ENCODE results near the gene CRYBG3. TPM values are rescaled to one million over a fixed set of nuclear protein-coding genes. Genes with fewer than 3 reads are reported as not detected.

Gene CRYBG3
- total and polyA plus RNA-seq, 8 donors = 5.7 to 57.6 (median 23.0) TPM

DNA sequence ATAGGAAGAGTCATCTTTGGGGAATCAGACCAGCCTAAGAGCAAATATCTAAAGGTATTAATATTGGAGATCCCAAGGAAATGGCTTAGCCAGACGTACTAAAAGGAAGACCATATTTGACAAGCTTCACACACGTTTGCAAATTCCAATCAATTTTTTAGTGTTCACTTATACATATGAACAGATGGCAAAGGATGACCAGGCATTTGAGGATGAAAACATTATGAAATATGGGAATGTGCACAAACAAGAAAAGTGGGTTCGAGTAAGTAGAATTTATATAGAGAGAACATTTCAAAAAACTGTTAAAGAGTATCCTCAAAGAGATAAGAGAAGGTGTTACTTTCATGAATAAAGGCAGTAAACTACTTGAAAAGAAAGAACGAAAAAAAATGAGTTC is 25.9 kb upstream of the CRYBG3 start:
- TF ChIP-seq POLR2AphosphoS5 (IDR thresholded peaks at IDR 0.05) = no peak
- TF ChIP-seq POLR2A (IDR thresholded peaks at IDR 0.05) = no peak
- no peak for TF ChIP-seq EP300 (IDR thresholded peaks at IDR 0.05)
- TF ChIP-seq, protein P1, sequence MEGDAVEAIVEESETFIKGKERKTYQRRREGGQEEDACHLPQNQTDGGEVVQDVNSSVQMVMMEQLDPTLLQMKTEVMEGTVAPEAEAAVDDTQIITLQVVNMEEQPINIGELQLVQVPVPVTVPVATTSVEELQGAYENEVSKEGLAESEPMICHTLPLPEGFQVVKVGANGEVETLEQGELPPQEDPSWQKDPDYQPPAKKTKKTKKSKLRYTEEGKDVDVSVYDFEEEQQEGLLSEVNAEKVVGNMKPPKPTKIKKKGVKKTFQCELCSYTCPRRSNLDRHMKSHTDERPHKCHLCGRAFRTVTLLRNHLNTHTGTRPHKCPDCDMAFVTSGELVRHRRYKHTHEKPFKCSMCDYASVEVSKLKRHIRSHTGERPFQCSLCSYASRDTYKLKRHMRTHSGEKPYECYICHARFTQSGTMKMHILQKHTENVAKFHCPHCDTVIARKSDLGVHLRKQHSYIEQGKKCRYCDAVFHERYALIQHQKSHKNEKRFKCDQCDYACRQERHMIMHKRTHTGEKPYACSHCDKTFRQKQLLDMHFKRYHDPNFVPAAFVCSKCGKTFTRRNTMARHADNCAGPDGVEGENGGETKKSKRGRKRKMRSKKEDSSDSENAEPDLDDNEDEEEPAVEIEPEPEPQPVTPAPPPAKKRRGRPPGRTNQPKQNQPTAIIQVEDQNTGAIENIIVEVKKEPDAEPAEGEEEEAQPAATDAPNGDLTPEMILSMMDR (IDR thresholded peaks at IDR 0.05) = no peak
- H3K9me3 ChIP-seq = no peaks in the 10 kb centered on the region
- peaks cover 0 to 6% (median 2%) of the 10 kb centered on the region in 4 donors for H3K36me3 ChIP-seq
- no peak overlapping the region for H3K27ac ChIP-seq
- H3K4me1 ChIP-seq = no peaks in the 10 kb centered on the region
- WGBS, 5 donors = 89 to 96% (median 94%) methylated on average over 4 of the region's 4 CpGs
- no peak overlapping the region for H3K4me3 ChIP-seq
- no peak for DNase-seq
- H3K27me3 ChIP-seq = no peaks in the 10 kb centered on the region
- intact Hi-C loops (cut with DNase I; ENCODE audit: low total_unique reads) = no loop called here

DNA sequence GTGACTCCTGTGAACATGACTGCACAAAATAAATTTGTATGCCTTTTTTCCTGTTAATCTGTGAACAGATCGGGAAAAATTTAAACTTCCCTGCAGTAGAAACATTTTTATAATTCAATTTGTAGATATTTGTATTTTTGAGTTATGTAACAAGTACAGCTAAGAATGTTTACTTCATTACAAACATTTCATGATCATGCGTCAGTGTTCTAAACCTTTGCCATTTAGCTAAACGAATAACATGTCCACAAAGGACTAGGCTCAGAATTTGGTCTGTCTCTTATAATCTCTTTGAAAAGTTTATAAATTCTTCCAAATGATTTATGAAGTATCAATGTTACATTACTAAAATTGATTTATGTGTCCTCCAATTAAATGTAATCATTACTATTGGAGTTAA is 17.3 kb upstream of the CRYBG3 start:
- H3K27ac ChIP-seq = peak overlapping the region in 1 of 5 donors; percentile 7
- H3K36me3 ChIP-seq = peaks cover 0 to 3% (median 0%) of the 10 kb centered on the region in 4 donors
- no peaks in the 10 kb centered on the region for H3K27me3 ChIP-seq
- H3K4me1 ChIP-seq = peaks cover 0 to 8% (median 0%) of the 10 kb centered on the region in 4 donors
- no peak for DNase-seq
- no peak for TF ChIP-seq EP300 (IDR thresholded peaks at IDR 0.05)
- TF ChIP-seq POLR2AphosphoS5 (IDR thresholded peaks at IDR 0.05) = no peak
- TF ChIP-seq, protein P1 (IDR thresholded peaks at IDR 0.05) = no peak
- TF ChIP-seq POLR2A (IDR thresholded peaks at IDR 0.05) = no peak
- H3K9me3 ChIP-seq = no peaks in the 10 kb centered on the region
- intact Hi-C loops (cut with DNase I; ENCODE audit: low total_unique reads) = no loop called here
- H3K4me3 ChIP-seq = no peak overlapping the region
- 68 to 81% (median 78%) methylated on average over 3 of the region's 3 CpGs for WGBS, 5 donors

DNA sequence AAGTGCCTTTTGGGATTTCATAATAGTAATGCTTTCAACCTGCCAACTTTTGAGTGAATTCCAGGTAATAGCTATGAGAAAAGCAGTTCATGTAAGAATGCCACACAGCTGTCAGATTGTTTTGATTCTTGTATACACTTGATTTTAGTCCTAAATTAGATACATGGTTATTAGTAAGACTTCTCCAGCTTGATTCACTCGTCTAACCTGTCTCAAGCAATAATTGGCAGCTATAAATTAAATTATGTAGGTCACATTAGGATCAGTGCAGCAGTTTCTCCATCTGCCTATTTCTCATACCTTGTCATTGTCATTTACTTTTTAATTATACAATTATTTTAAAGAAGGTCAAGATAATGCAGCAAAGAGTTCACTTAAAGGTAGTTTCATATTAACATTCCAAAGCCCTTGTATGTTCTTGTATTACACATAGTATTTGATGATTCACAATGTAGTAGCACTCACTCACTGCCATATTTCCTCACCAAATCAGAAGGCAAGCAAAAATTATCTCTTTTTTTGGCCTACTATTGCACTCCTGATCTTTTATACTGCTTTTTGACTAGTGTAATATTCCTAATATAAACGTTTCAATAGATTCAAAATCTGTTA is 10.9 kb upstream of the CRYBG3 start:
- Histone ChIP-seq H3K9me3 (no peaks in the 10 kb centered on the region), H3K4me1 (no peaks in the 10 kb centered on the region), H3K4me3 (no peak overlapping the region), H3K27me3 (no peaks in the 10 kb centered on the region), H3K36me3 (no peaks in the 10 kb centered on the region), H3K27ac (no peak overlapping the region)
- DNase-seq = no peak
- TF ChIP-seq POLR2AphosphoS5 (IDR thresholded peaks at IDR 0.05) (no peak), EP300 (IDR thresholded peaks at IDR 0.05) (no peak), POLR2A (IDR thresholded peaks at IDR 0.05) (no peak)
- TF ChIP-seq, protein P1 (IDR thresholded peaks at IDR 0.05) = no peak
- WGBS, 5 donors = 60 to 77% (median 72%) methylated on average over 2 of the region's 2 CpGs
- intact Hi-C loops (cut with DNase I; ENCODE audit: low total_unique reads) = no loop called here

DNA sequence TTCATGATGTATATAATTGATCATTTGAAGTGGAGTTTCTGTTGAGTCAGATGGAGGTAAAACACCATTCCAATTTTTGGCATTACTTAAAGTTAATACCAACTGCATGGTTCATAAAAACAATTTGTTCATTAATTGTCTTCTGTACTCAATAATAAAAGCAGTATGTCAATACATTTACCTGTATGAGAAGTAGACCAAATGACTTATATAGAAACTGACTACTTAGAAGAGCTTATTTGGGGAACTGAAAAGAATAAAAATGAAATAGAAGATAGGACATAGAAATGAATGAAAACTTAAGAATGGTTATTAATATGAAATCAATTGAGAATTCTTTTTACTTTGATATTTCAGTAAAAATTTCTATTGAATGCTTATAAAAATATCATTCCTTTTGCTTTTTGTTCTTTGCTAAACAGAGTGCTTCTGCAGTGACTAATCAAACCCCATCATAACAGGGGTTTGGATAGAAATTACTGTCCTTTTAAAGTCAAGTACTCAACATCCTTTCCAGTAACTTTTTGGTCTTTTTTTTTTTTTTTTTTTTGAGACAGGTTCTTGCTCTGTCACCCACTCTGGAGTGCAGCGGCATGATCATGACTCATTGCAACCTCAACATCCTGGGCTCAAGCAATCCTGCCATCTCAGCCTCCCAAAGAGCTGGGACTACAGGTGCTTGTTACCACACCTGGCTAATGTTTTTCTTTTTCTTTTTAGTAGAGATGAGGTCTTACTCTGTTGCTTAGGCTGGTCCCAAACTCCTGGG is 6.5 kb upstream of the CRYBG3 start:
- TF ChIP-seq POLR2A (IDR thresholded peaks at IDR 0.05) (no peak), POLR2AphosphoS5 (IDR thresholded peaks at IDR 0.05) (no peak), EP300 (IDR thresholded peaks at IDR 0.05) (no peak)
- TF ChIP-seq, protein P1 (IDR thresholded peaks at IDR 0.05) = no peak
- intact Hi-C loops (cut with DNase I; ENCODE audit: low total_unique reads) = no loop called here
- 0 to 88% (median 33%) methylated on average over 1 of the region's 1 CpG for WGBS, 5 donors
- Histone ChIP-seq H3K9me3 (no peaks in the 10 kb centered on the region), H3K4me1 (peaks cover 0 to 1% (median 0%) of the 10 kb centered on the region in 4 donors), H3K27ac (no peak overlapping the region), H3K27me3 (no peaks in the 10 kb centered on the region), H3K36me3 (no peaks in the 10 kb centered on the region), H3K4me3 (no peak overlapping the region)
- no peak for DNase-seq

All from stomach (tissue), 9 donors.